WTC11 (cell line): Measurements from ENCODE around the gene GLI2. TPM values are rescaled to one million over a fixed set of nuclear protein-coding genes. Genes with fewer than 3 reads are reported as not detected.
A peak's percentile ranks its signal among the peaks of the same experiment; 100 is the strongest.

Source experiments
- ATAC-seq: fragments of 200-7000 bp; cut with Tn5 transposase; 2 replicates; pipeline ENCODE4 v1.10.0; 2021; ENCODE audit warnings: mild to moderate bottlenecking, moderate library complexity
- CTCF ChIA-PET: fragments of 300-600 bp; sonication (Branson Sonifier 250); formaldehyde crosslinking; loops from one replicate; lab custom pipeline; 2021; ENCODE audit warnings: antibody characterized with exemption; lab: Charles Lee
- POLR2A ChIA-PET: fragments of 350-600 bp; sonication (Branson Sonifier 250); formaldehyde crosslinking; loops from one replicate; lab custom pipeline; 2021; ENCODE audit warnings: antibody characterized with exemption; lab: Charles Lee
- DNase-seq: peaks from one replicate; pipeline ENCODE4 v3.0.0; 2021; ENCODE audit warnings: low spot score
- H3K27ac Mint-ChIP-seq: 2 replicates; pipeline ENCODE4 v1.8.0; 2021; ENCODE audit warnings: mixed read lengths
- H3K27me3 Mint-ChIP-seq: 2 replicates; pipeline ENCODE4 v1.8.0; 2021; ENCODE audit warnings: low read depth, mild to moderate bottlenecking, moderate library complexity, mixed read lengths
- H3K36me3 Mint-ChIP-seq: 2 replicates; pipeline ENCODE4 v1.8.0; 2021; ENCODE audit warnings: mixed read lengths
- H3K4me1 Mint-ChIP-seq: 2 replicates; pipeline ENCODE4 v1.8.0; 2022; ENCODE audit warnings: mixed read lengths
- H3K4me3 Mint-ChIP-seq: 2 replicates; pipeline ENCODE4 v1.8.0; 2021; ENCODE audit warnings: mild to moderate bottlenecking, moderate library complexity, mixed read lengths
- H3K9me3 Mint-ChIP-seq: 2 replicates; pipeline ENCODE4 v1.8.0; 2021; ENCODE audit warnings: mixed read lengths
- AR ChIP-seq: fragments of 250-450 bp; sonication (Bioruptor Pico); IDR thresholded peaks from 2 replicates; pipeline ENCODE4 v1.9.0; 2021; ENCODE audit warnings: mild to moderate bottlenecking
- CBFB ChIP-seq: sonication (generic); formaldehyde crosslinking; IDR thresholded peaks from 2 replicates; pipeline ENCODE4 v1.8.1; 2022; ENCODE audit warnings: mild to moderate bottlenecking, low read depth, missing genetic modification reagents
- ETV6 ChIP-seq: sonication (generic); formaldehyde crosslinking; IDR thresholded peaks from 2 replicates; pipeline ENCODE4 v1.8.1; 2022; ENCODE audit warnings: mild to moderate bottlenecking, missing genetic modification reagents
- FOXJ3 ChIP-seq: sonication (generic); formaldehyde crosslinking; IDR thresholded peaks from 2 replicates; pipeline ENCODE4 v1.9.0; 2021; ENCODE audit warnings: missing genetic modification reagents, mild to moderate bottlenecking, borderline replicate concordance
- PRDM15 ChIP-seq: sonication (generic); formaldehyde crosslinking; IDR thresholded peaks from 2 replicates; pipeline ENCODE4 v1.8.0; 2022; ENCODE audit warnings: missing genetic modification reagents
- TP53 ChIP-seq: sonication (generic); formaldehyde crosslinking; IDR thresholded peaks from 2 replicates; pipeline ENCODE4 v1.8.1; 2023; ENCODE audit warnings: mild to moderate bottlenecking, missing genetic modification reagents
- total RNA-seq: library from RNA; stranded (reverse); gene quantifications from 3 replicates; pipeline ENCODE4 v1.2.3, GENCODE V29; 2021
- TF ChIP-seq, protein P1 (sequence below): sonication (generic); formaldehyde crosslinking; IDR thresholded peaks from 2 replicates; pipeline ENCODE4 v1.8.0; 2022; ENCODE audit warnings: mild to moderate bottlenecking, missing genetic modification reagents
- TF ChIP-seq, protein P2 (sequence below): sonication (generic); formaldehyde crosslinking; IDR thresholded peaks from 2 replicates; pipeline ENCODE4 v1.8.1; 2022; ENCODE audit warnings: missing genetic modification reagents, borderline replicate concordance
- TF ChIP-seq, protein P3 (sequence below): fragments of 250-450 bp; sonication (Bioruptor Pico); IDR thresholded peaks from 2 replicates; pipeline ENCODE4 v1.8.0; 2021; ENCODE audit warnings: mild to moderate bottlenecking
- TF ChIP-seq, protein P4 (sequence below): sonication (generic); formaldehyde crosslinking; IDR thresholded peaks from 2 replicates; pipeline ENCODE4 v1.8.1; 2023; ENCODE audit warnings: mild to moderate bottlenecking, missing genetic modification reagents

Gene GLI2
- total RNA-seq, 1 experiment from 2014 or later: 60.9 TPM

DNA sequence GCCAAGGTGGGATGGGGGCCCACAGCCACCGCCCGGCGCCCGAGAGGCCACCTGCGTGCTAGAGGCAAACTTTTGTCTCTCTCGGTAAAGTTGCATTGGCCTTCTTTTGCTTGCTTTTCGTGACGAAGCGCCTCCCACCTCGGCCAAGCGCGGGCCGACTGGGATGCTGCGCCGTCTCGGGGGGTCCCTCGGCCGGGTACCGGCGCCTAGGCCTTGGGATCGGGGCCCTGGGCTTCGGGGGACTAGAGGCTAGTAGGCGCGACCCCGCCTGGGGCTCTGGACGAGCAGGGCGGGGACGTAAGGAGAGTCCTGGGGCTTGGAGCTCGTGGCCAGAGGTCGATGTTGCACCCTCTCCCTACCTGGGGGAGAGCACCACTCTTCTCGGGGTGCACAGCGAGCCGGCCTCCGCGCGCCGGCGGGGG, 545 bp downstream of the GLI2 start:
- ChIA-PET POLR2A (interaction anchor here (1.2 to 4.4 kb wide), 3 partner anchors 44 to 338 kb away, joined by 3 to 33 read pairs (median 5); no protein-coding TSS in a partner anchor), CTCF (interaction anchor here (0.6 to 2.5 kb wide), 17 partner anchors 23 to 350 kb away, joined by 3 to 36 read pairs (median 5); no protein-coding TSS in a partner anchor)
- TF ChIP-seq FOXJ3: no peak
- TF ChIP-seq, protein P1, sequence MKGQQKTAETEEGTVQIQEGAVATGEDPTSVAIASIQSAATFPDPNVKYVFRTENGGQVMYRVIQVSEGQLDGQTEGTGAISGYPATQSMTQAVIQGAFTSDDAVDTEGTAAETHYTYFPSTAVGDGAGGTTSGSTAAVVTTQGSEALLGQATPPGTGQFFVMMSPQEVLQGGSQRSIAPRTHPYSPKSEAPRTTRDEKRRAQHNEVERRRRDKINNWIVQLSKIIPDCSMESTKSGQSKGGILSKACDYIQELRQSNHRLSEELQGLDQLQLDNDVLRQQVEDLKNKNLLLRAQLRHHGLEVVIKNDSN (CRISPR knock-in tag): 0 out of 2 replicates have a peak, but pooled peaks have one; percentile 11
- TF ChIP-seq, protein P2, sequence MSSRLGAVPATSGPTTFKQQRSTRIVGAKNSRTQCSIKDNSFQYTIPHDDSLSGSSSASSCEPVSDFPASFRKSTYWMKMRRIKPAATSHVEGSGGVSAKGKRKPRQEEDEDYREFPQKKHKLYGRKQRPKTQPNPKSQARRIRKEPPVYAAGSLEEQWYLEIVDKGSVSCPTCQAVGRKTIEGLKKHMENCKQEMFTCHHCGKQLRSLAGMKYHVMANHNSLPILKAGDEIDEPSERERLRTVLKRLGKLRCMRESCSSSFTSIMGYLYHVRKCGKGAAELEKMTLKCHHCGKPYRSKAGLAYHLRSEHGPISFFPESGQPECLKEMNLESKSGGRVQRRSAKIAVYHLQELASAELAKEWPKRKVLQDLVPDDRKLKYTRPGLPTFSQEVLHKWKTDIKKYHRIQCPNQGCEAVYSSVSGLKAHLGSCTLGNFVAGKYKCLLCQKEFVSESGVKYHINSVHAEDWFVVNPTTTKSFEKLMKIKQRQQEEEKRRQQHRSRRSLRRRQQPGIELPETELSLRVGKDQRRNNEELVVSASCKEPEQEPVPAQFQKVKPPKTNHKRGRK: no peak
- TF ChIP-seq, protein P3, sequence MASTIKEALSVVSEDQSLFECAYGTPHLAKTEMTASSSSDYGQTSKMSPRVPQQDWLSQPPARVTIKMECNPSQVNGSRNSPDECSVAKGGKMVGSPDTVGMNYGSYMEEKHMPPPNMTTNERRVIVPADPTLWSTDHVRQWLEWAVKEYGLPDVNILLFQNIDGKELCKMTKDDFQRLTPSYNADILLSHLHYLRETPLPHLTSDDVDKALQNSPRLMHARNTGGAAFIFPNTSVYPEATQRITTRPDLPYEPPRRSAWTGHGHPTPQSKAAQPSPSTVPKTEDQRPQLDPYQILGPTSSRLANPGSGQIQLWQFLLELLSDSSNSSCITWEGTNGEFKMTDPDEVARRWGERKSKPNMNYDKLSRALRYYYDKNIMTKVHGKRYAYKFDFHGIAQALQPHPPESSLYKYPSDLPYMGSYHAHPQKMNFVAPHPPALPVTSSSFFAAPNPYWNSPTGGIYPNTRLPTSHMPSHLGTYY (CRISPR knock-in tag): no peak
- no peak for TF ChIP-seq CBFB (CRISPR knock-in tag)
- TF ChIP-seq, all 79 proteins: peak for 1
- Mint-ChIP-seq H3K9me3 (no peaks in the 10 kb centered on the region), H3K4me3 (peak overlapping the region; percentile 88), H3K27ac (no peak overlapping the region), H3K4me1 (peaks cover 45% of the 10 kb centered on the region), H3K36me3 (no peaks in the 10 kb centered on the region), H3K27me3 (no peaks in the 10 kb centered on the region)
- ATAC-seq (no peak), DNase-seq (no peak)

DNA sequence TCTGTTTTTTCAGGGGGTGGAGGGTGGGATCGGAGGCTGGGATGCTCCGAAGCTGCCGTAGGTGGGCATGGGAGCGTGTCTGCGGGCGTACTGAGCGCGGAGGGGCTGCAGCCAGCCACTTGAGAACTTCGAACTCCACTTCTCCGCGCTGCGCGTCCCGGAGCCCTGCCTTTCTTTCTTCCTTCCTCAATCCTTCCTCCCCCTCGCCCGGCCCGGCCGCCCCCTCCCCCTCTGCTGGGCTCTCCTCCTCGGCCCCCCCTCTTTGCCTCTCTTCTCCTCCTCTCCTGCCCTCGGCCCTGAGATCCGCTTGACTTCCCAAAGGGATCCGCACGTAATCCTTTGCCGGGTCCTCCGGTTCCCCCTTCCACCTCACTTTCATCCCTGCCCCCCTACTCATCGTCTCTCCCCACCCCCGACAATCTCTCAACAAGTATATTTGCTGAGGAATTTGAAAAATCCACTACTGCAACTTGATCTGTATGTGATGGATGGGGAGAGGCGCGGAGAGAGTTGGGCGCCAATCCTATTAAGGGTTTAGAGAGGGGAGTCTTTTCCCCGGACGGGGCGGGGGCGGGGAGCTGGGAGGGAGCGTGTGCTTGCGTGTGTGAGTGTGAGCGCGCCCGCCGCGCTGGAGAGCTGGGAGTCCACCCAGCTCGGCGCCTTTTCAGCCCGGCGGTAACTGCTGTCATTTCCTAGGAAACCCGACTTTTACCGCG, 1.1 kb downstream of the GLI2 start:
- no peaks in the 10 kb centered on the region for H3K9me3 Mint-ChIP-seq
- no peaks in the 10 kb centered on the region for H3K36me3 Mint-ChIP-seq
- no peaks in the 10 kb centered on the region for H3K27me3 Mint-ChIP-seq
- peak overlapping the region; percentile 99 for H3K27ac Mint-ChIP-seq
- ChIA-PET CTCF (interaction anchor here (0.7 to 3.1 kb wide), 23 partner anchors 9 to 423 kb away, joined by 3 to 36 read pairs (median 5); no protein-coding TSS in a partner anchor), POLR2A (interaction anchor here (0.7 to 4.4 kb wide), 9 partner anchors 26 to 338 kb away, joined by 3 to 33 read pairs (median 3); no protein-coding TSS in a partner anchor)
- H3K4me1 Mint-ChIP-seq: peaks cover 47% of the 10 kb centered on the region
- DNase-seq: peak; percentile 73
- peak overlapping the region; percentile 88 for H3K4me3 Mint-ChIP-seq
- peak; percentile 52; the same call in 1 of the 2 replicates for TF ChIP-seq PRDM15
- TF ChIP-seq ETV6: 0 out of 2 replicates have a peak, but pooled peaks have one; percentile 6
- peak; percentile 31; the same call in 1 of the 2 replicates for TF ChIP-seq TP53 (CRISPR knock-in tag)
- no peak for TF ChIP-seq AR
- TF ChIP-seq, protein P4, sequence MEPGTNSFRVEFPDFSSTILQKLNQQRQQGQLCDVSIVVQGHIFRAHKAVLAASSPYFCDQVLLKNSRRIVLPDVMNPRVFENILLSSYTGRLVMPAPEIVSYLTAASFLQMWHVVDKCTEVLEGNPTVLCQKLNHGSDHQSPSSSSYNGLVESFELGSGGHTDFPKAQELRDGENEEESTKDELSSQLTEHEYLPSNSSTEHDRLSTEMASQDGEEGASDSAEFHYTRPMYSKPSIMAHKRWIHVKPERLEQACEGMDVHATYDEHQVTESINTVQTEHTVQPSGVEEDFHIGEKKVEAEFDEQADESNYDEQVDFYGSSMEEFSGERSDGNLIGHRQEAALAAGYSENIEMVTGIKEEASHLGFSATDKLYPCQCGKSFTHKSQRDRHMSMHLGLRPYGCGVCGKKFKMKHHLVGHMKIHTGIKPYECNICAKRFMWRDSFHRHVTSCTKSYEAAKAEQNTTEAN (CRISPR knock-in tag): peak; percentile 25; the same call in 1 of the 2 replicates
- ATAC-seq: peak; percentile 32
